Right lobe of liver (tissue), 6 donors: ENCODE data around the gene AKT3. TPM values are rescaled to one million over a fixed set of nuclear protein-coding genes. Genes with fewer than 3 reads are reported as not detected.

Experiments used
- ATAC-seq, 4 donors: fragments of 200-7000 bp; cut with Tn5 transposase; one replicate each; pipeline ENCODE4 v1.9.1; 2020; ENCODE audit warnings: mild to moderate bottlenecking in 4 of 4, moderate library complexity in 4 of 4
- DNase-seq, 3 donors: peaks; one replicate each; pipeline ENCODE4 v3.0.0-alpha.2; 2020
- H3K27ac ChIP-seq, 3 donors: fragments of 200-600 bp; one replicate each; pipeline ENCODE4 v1.8.0; 2022
- H3K27me3 ChIP-seq, 2 donors: fragments of 200-600 bp; one replicate each; pipeline ENCODE4 v1.8.0; 2022
- H3K36me3 ChIP-seq, 4 donors: fragments of 200-600 bp; sonication (generic) in 1 of 4; one replicate each; pipeline versions ENCODE4 v1.5.1 to v1.8.0; 2017 to 2022; ENCODE audit warnings: control low read depth in 1 of 4
- H3K4me1 ChIP-seq, 4 donors: fragments of 200-600 bp; sonication (generic) in 1 of 4; one replicate each; pipeline versions ENCODE4 v1.5.1 to v1.8.0; 2017 to 2022; ENCODE audit warnings: control low read depth in 1 of 4
- H3K4me3 ChIP-seq, 3 donors: fragments of 200-600 bp; one replicate each; pipeline ENCODE4 v1.8.0; 2022
- H3K9me3 ChIP-seq, 4 donors: fragments of 200-600 bp; sonication (generic) in 1 of 4; one replicate each; pipeline versions ENCODE4 v1.5.1 to v1.8.0; 2017 to 2022; ENCODE audit warnings: control low read depth in 1 of 4
- CTCF ChIP-seq, 4 donors: fragments of 200-600 bp in 3 of 4; fragments of 450-650 bp in 1 of 4; IDR thresholded peaks; one replicate each; pipeline versions ENCODE4 v1.5.1 to v1.8.0; 2016 to 2022; ENCODE audit warnings: antibody characterized with exemption in 4 of 4, mild to moderate bottlenecking in 2 of 4
- POLR2A ChIP-seq: fragments of 450-650 bp; IDR thresholded peaks from one replicate; pipeline ENCODE4 v1.6.1; 2017; ENCODE audit warnings: antibody characterized with exemption, mild to moderate bottlenecking
- WGBS: methylation state at CpG from one replicate; pipeline ENCODE4 v1.1.6; 2018; ENCODE audit warnings: low coverage, low lambda C conversion rate; ENCODE audit not compliant: insufficient coverage; ENCODE audit errors: missing lambda C conversion rate; 5-methylcytosine and 5-hydroxymethylcytosine counted together
- intact Hi-C, 2 donors: fragments of 100-400 bp; cut with DNase I; formaldehyde crosslinking; loops; one replicate each; pipeline versions ENCODE4 v1.11.2 to v1.14.1; 2022
- total RNA-seq, 6 experiments: library from RNA; depleted of rRNA in 2 of 6; stranded (reverse); fragments of >200 nt in 2 of 6; fragmentation: NEBNext Ultra II Directional in 3 of 6; extraction: Animal tissue kit (Norgen Biotek cat#: 25700) in 3 of 6; gene quantifications; one replicate each; pipeline versions ENCODE4 v1.1.0 to v1.2.4, GENCODE V29; 2016 to 2023
- donor health status: DM: no; HTN: yes; CAD: no.
- donor health status: DM: no; HTN: no; CAD: no.
- donor health status: DM: no; HTN: no; CAD: no.
- donor health status: DM: no; HTN: yes; CAD: no.
- donor health status: DM: no; HTN: yes; CAD: no.

The AKT3 gene
- total RNA-seq, 6 experiments from 2014 or later: 4.9 to 9.6 (median 6.8) TPM

- ATAC-seq (no peak), DNase-seq (no peak)
- Histone ChIP-seq H3K27me3 (no peaks in the 10 kb centered on the region), H3K4me1 (no peaks in the 10 kb centered on the region), H3K27ac (no peak overlapping the region), H3K4me3 (no peak overlapping the region), H3K36me3 (no peaks in the 10 kb centered on the region), H3K9me3 (no peaks in the 10 kb centered on the region)
- TF ChIP-seq POLR2A: no peak
- TF ChIP-seq CTCF (IDR thresholded peaks at IDR 0.05): no peak
- intact Hi-C loops: no loop called here
- WGBS: 70% methylated on average over 2 of the region's 8 CpGs
Observed at GRCh38 chr1:243758647-243759046, 91.4 kb downstream of the AKT3 start.

- no peaks in the 10 kb centered on the region for H3K4me1 ChIP-seq
- DNase-seq (no peak), ATAC-seq (no peak)
- intact Hi-C loops: no loop called here
- no peaks in the 10 kb centered on the region for H3K36me3 ChIP-seq
- H3K4me3 ChIP-seq: no peak overlapping the region
- H3K27me3 ChIP-seq: no peaks in the 10 kb centered on the region
- H3K27ac ChIP-seq: no peak overlapping the region
- no peak for TF ChIP-seq POLR2A
- TF ChIP-seq CTCF (IDR thresholded peaks at IDR 0.05): no peak
- H3K9me3 ChIP-seq: no peaks in the 10 kb centered on the region
Observed at GRCh38 chr1:243756529-243756928, 93.5 kb downstream of the AKT3 start.

GRCh38 chr1:243754348-243754747, 95.7 kb downstream of the AKT3 start:
- ATAC-seq (no peak), DNase-seq (no peak)
- 83% methylated on average over 4 of the region's 6 CpGs for WGBS
- no peaks in the 10 kb centered on the region for H3K36me3 ChIP-seq
- no peak overlapping the region for H3K4me3 ChIP-seq
- no peak for TF ChIP-seq CTCF (IDR thresholded peaks at IDR 0.05)
- TF ChIP-seq POLR2A: no peak
- intact Hi-C loops: no loop called here
- H3K4me1 ChIP-seq: no peaks in the 10 kb centered on the region
- no peak overlapping the region for H3K27ac ChIP-seq
- H3K9me3 ChIP-seq: no peaks in the 10 kb centered on the region
- no peaks in the 10 kb centered on the region for H3K27me3 ChIP-seq

- no peaks in the 10 kb centered on the region for H3K36me3 ChIP-seq
- TF ChIP-seq CTCF (IDR thresholded peaks at IDR 0.05): no peak
- no peak for TF ChIP-seq POLR2A
- no peak overlapping the region for H3K4me3 ChIP-seq
- 90% methylated on average over 1 of the region's 1 CpG for WGBS
- H3K9me3 ChIP-seq: no peaks in the 10 kb centered on the region
- H3K27ac ChIP-seq: no peak overlapping the region
- H3K27me3 ChIP-seq: no peaks in the 10 kb centered on the region
- intact Hi-C loops: no loop called here
- DNase-seq (no peak), ATAC-seq (no peak)
- peaks cover 0 to 8% (median 0%) of the 10 kb centered on the region in 4 donors for H3K4me1 ChIP-seq
Observed at GRCh38 chr1:243751506-243751905, 98.5 kb downstream of the AKT3 start.

GRCh38 chr1:243748706-243749283, 101.2 kb downstream of the AKT3 start:
- Histone ChIP-seq H3K36me3 (no peaks in the 10 kb centered on the region), H3K4me3 (no peak overlapping the region), H3K4me1 (peaks cover 0 to 8% (median 0%) of the 10 kb centered on the region in 4 donors), H3K9me3 (no peaks in the 10 kb centered on the region), H3K27me3 (no peaks in the 10 kb centered on the region), H3K27ac (no peak overlapping the region)
- intact Hi-C loops: no loop called here
- 30% methylated on average over 3 of the region's 3 CpGs for WGBS
- TF ChIP-seq POLR2A: no peak
- TF ChIP-seq CTCF (IDR thresholded peaks at IDR 0.05): peak; percentile 78 to 91 (median 86)
- DNase-seq: no peak
- ATAC-seq: peak; percentile 99 to 100 (median 100)
